Measurements from ENCODE around the gene TMEM100. TPM values are rescaled to one million over a fixed set of nuclear protein-coding genes. Genes with fewer than 3 reads are reported as not detected.

Gene TMEM100
- total RNA-seq, 2 donors from 2014 or later = not detected

GRCh38 chr17:55737976-55738501 lies 15.4 kb upstream of the TMEM100 start:
- ATAC-seq (replicated peaks in 1 of 2) = no peak
- H3K9me3 Mint-ChIP-seq = no peaks in the 10 kb centered on the region
- H3K4me1 Mint-ChIP-seq (ENCODE audit: low read depth) = peaks cover 30% of the 10 kb centered on the region
- H3K27ac Mint-ChIP-seq = no peak overlapping the region
- DNase-seq = no peak
- H3K27me3 Mint-ChIP-seq (ENCODE audit: low read depth) = peaks cover 19% of the 10 kb centered on the region
- H3K36me3 Mint-ChIP-seq (ENCODE audit: insufficient read depth in 2 of 2) = no peaks in the 10 kb centered on the region
- H3K4me3 Mint-ChIP-seq = no peak overlapping the region

DNA sequence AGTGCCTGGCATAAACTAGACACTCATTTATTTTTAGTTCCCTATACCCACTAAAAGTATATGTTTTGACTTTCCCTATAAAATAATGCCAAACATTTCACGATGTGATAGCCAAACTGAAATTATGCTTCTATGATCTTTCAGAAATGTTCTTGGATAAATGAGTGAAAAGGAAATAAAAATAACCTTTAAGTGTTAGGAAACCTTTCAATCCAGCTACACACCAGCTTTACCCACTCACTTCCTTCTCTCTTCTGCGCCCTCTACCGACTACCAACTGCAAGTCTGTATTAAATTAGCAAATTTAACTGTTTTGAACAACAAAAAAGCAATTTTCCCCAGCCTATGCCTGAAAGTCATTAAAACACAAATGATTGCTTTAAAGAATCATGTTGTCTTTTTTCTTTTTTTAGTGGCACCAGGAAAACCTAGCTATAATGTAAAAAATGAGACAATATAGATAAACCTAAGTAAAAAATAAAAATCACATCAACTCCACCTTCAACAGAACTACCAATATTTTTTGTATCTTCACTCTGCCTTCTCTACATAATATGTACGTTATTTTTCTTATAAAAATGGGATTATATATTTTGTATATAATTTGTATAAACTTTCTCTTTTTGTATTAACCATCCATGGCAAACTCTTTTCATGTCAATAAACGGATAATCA lies 13.2 kb upstream of the TMEM100 start:
- H3K4me3 Mint-ChIP-seq = peak overlapping the region in 1 of 2 donors; percentile 45
- no peaks in the 10 kb centered on the region for H3K9me3 Mint-ChIP-seq
- peaks cover 41% of the 10 kb centered on the region for H3K27me3 Mint-ChIP-seq (ENCODE audit: low read depth)
- ATAC-seq (replicated peaks in 1 of 2) (no peak), DNase-seq (peak; percentile 52 to 60)
- peaks cover 40% of the 10 kb centered on the region for H3K4me1 Mint-ChIP-seq (ENCODE audit: low read depth)
- peak overlapping the region; percentile 3 for H3K27ac Mint-ChIP-seq
- H3K36me3 Mint-ChIP-seq (ENCODE audit: insufficient read depth in 2 of 2) = no peaks in the 10 kb centered on the region

DNA sequence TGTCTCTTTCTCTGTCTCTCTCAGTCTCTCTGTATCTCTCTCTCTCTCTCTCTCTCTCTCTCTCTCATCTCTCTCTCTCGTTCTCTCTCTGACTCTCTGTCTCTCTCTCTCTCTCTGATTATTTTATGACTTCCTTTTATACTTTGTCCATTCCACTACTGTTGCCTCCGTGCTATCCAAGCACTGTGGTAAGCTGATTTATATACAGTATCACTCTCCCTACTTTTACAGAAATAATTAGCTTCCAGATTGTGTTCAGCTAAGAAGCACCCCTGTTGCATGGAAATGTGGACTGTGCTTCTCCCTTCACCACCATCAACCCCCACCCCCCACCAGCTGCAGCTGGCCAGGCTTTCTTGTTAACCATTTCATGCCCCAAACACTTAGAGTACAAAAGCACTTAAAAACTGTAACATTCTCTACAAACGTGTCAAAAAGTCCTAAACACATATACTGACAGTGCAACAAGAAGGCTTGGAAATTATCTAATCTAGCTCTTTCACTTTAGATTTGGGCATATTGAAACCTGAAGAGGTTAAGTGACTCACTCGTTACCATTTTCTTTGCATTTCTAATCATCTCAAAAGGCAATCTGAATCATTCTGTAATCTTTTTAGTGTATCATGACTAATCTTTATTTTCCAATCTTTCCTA lies 11.6 kb upstream of the TMEM100 start:
- H3K36me3 Mint-ChIP-seq (ENCODE audit: insufficient read depth in 2 of 2) = no peaks in the 10 kb centered on the region
- peak overlapping the region; percentile 61 for H3K27ac Mint-ChIP-seq
- peak; percentile 94 to 95 for ATAC-seq (replicated peaks in 1 of 2)
- H3K4me1 Mint-ChIP-seq (ENCODE audit: low read depth) = peaks cover 40% of the 10 kb centered on the region
- no peak for DNase-seq
- H3K27me3 Mint-ChIP-seq (ENCODE audit: low read depth) = peaks cover 42% of the 10 kb centered on the region
- peak overlapping the region; percentile 77 to 82 for H3K4me3 Mint-ChIP-seq
- no peaks in the 10 kb centered on the region for H3K9me3 Mint-ChIP-seq

DNA sequence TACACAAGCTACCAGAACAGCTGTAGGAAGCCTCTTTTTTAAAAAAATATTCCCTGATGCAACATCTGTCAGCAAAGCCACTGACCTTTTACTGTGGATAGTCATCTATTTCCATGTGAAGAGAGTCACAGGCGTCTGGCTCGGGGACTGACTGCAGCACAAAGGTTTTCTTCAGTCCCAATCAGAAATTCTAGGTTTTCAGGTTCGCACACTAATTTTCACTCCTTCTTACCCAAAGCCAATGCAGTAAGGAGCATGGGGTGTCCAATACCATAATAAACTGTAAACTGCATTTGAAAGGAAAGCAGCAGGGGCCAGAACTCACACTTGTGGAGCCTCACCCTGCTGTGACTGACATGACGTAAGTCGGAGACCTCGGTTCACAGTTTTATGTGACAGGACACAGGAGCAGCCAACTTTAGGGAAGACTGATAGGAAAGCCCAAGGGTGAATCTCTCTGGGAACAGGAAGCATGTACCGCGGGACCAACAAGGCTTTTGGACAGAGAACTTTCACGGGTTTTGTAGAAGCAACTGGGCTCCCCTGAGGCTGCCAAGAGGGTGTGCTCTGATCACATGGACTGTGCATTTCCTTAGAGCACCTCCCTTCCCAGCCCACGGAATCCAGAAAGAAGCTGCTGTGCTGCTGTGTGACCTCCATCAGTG lies 9.1 kb upstream of the TMEM100 start:
- peaks cover 67% of the 10 kb centered on the region for H3K27me3 Mint-ChIP-seq (ENCODE audit: low read depth)
- H3K27ac Mint-ChIP-seq = no peak overlapping the region
- DNase-seq = no peak
- no peaks in the 10 kb centered on the region for H3K9me3 Mint-ChIP-seq
- H3K4me1 Mint-ChIP-seq (ENCODE audit: low read depth) = peaks cover 40% of the 10 kb centered on the region
- H3K36me3 Mint-ChIP-seq (ENCODE audit: insufficient read depth in 2 of 2) = no peaks in the 10 kb centered on the region
- H3K4me3 Mint-ChIP-seq = no peak overlapping the region
- no peak for ATAC-seq (replicated peaks in 1 of 2)

- Mint-ChIP-seq H3K4me3 (no peak overlapping the region), H3K36me3 (ENCODE audit: insufficient read depth in 2 of 2) (no peaks in the 10 kb centered on the region), H3K27me3 (ENCODE audit: low read depth) (peaks cover 74% of the 10 kb centered on the region), H3K27ac (no peak overlapping the region), H3K4me1 (ENCODE audit: low read depth) (peaks cover 38% of the 10 kb centered on the region), H3K9me3 (no peaks in the 10 kb centered on the region)
- DNase-seq (no peak), ATAC-seq (replicated peaks in 1 of 2) (no peak)
Observed at GRCh38 chr17:55730808-55731207, 8.1 kb upstream of the TMEM100 start.

- Mint-ChIP-seq H3K36me3 (ENCODE audit: insufficient read depth in 2 of 2) (no peaks in the 10 kb centered on the region), H3K4me3 (no peak overlapping the region), H3K9me3 (no peaks in the 10 kb centered on the region), H3K4me1 (ENCODE audit: low read depth) (peaks cover 34% of the 10 kb centered on the region), H3K27me3 (ENCODE audit: low read depth) (peaks cover 78% of the 10 kb centered on the region), H3K27ac (no peak overlapping the region)
- ATAC-seq (replicated peaks in 1 of 2) (no peak), DNase-seq (no peak)
Observed at GRCh38 chr17:55730380-55730779, 7.7 kb upstream of the TMEM100 start.

- peaks cover 25% of the 10 kb centered on the region for H3K4me1 Mint-ChIP-seq (ENCODE audit: low read depth)
- H3K27me3 Mint-ChIP-seq (ENCODE audit: low read depth) = peaks cover 86% of the 10 kb centered on the region
- no peaks in the 10 kb centered on the region for H3K9me3 Mint-ChIP-seq
- DNase-seq = no peak
- H3K36me3 Mint-ChIP-seq (ENCODE audit: insufficient read depth in 2 of 2) = no peaks in the 10 kb centered on the region
- H3K27ac Mint-ChIP-seq = no peak overlapping the region
- ATAC-seq (replicated peaks in 1 of 2) = no peak
- no peak overlapping the region for H3K4me3 Mint-ChIP-seq
Observed at GRCh38 chr17:55729484-55729883, 6.8 kb upstream of the TMEM100 start.

DNA sequence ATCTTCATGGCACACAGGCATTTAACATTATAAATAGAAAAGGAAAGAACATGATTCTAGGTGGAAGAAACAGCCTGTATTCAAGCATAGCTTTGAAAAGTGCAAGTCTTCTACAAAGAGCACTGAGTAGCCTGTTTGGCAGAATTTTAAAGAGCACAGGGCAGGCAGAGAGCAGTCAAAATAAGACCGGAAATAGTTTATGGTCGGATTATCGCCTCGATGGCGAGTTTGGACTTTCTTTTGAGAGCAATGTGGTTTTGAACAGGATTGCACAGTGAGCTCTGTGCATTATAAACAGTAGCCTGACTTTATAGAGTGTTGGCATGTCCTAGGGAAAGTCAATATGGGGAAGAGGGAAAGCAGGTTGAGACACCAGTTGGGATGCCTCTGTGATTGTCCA lies 6.2 kb upstream of the TMEM100 start:
- no peak overlapping the region for H3K27ac Mint-ChIP-seq
- ATAC-seq (replicated peaks in 1 of 2) (no peak), DNase-seq (no peak)
- H3K36me3 Mint-ChIP-seq (ENCODE audit: insufficient read depth in 2 of 2) = no peaks in the 10 kb centered on the region
- no peak overlapping the region for H3K4me3 Mint-ChIP-seq
- no peaks in the 10 kb centered on the region for H3K9me3 Mint-ChIP-seq
- H3K4me1 Mint-ChIP-seq (ENCODE audit: low read depth) = peaks cover 19% of the 10 kb centered on the region
- H3K27me3 Mint-ChIP-seq (ENCODE audit: low read depth) = peaks cover 84% of the 10 kb centered on the region

- peaks cover 14% of the 10 kb centered on the region for H3K4me1 Mint-ChIP-seq (ENCODE audit: low read depth)
- ATAC-seq (replicated peaks in 1 of 2) (no peak), DNase-seq (no peak)
- no peaks in the 10 kb centered on the region for H3K9me3 Mint-ChIP-seq
- H3K27ac Mint-ChIP-seq = no peak overlapping the region
- H3K36me3 Mint-ChIP-seq (ENCODE audit: insufficient read depth in 2 of 2) = no peaks in the 10 kb centered on the region
- peaks cover 85% of the 10 kb centered on the region for H3K27me3 Mint-ChIP-seq (ENCODE audit: low read depth)
- H3K4me3 Mint-ChIP-seq = no peak overlapping the region
Observed at GRCh38 chr17:55728361-55728760, 5.7 kb upstream of the TMEM100 start.

- no peaks in the 10 kb centered on the region for H3K9me3 Mint-ChIP-seq
- peaks cover 10% of the 10 kb centered on the region for H3K4me1 Mint-ChIP-seq (ENCODE audit: low read depth)
- DNase-seq (no peak), ATAC-seq (replicated peaks in 1 of 2) (no peak)
- H3K27me3 Mint-ChIP-seq (ENCODE audit: low read depth) = peaks cover 86% of the 10 kb centered on the region
- H3K4me3 Mint-ChIP-seq = no peak overlapping the region
- H3K27ac Mint-ChIP-seq = no peak overlapping the region
- H3K36me3 Mint-ChIP-seq (ENCODE audit: insufficient read depth in 2 of 2) = no peaks in the 10 kb centered on the region
Observed at GRCh38 chr17:55727920-55728319, 5.3 kb upstream of the TMEM100 start.

DNA sequence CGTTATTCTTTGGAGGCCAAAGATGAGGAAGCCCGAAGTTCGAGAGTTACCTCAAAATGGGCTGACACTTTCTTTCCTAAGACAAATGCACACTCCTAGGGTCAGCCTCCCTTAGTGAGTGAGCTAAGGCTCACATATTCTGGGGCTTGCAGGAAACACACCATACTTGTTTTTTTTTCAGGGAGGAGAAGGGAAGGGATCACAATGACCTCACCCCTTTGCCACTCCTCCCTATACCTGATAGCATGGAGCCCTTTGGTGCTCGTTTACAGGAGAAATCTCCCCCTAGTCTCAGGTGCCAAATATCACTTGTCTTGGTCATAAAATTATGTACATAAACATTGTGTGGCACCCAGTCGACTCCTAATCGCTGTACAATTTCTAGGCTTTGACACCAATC lies 4.6 kb upstream of the TMEM100 start:
- peaks cover 5% of the 10 kb centered on the region for H3K4me1 Mint-ChIP-seq (ENCODE audit: low read depth)
- no peak overlapping the region for H3K27ac Mint-ChIP-seq
- H3K27me3 Mint-ChIP-seq (ENCODE audit: low read depth) = peaks cover 86% of the 10 kb centered on the region
- DNase-seq (no peak), ATAC-seq (replicated peaks in 1 of 2) (no peak)
- no peak overlapping the region for H3K4me3 Mint-ChIP-seq
- H3K9me3 Mint-ChIP-seq = no peaks in the 10 kb centered on the region
- no peaks in the 10 kb centered on the region for H3K36me3 Mint-ChIP-seq (ENCODE audit: insufficient read depth in 2 of 2)

DNA sequence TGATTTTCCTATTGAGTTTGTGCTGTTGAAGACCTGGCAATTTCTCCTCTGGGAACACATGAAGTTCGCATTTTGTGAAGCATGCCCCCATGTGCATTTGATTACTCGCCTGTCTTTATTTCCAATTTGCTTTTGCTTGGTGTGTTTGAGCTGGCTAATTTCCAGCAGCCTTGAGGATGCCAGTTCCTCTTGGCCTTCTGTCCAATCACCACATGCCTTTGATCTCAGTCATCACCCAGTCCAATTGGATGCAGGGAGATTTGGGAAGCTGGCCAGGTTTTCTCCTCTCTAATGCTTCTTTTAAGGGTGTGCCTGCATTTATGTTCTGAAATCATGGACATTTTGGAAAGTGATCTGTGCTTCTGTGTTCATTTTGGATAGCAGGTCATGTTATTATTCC lies 3.8 kb upstream of the TMEM100 start:
- Mint-ChIP-seq H3K27ac (no peak overlapping the region), H3K4me3 (no peak overlapping the region), H3K36me3 (ENCODE audit: insufficient read depth in 2 of 2) (no peaks in the 10 kb centered on the region), H3K4me1 (ENCODE audit: low read depth) (peaks cover under 1% of the 10 kb centered on the region), H3K9me3 (no peaks in the 10 kb centered on the region), H3K27me3 (ENCODE audit: low read depth) (peaks cover 86% of the 10 kb centered on the region)
- DNase-seq (no peak), ATAC-seq (replicated peaks in 1 of 2) (no peak)

GRCh38 chr17:55723488-55723848 lies 804 bp upstream of the TMEM100 start:
- ATAC-seq (replicated peaks in 1 of 2) (no peak), DNase-seq (no peak)
- H3K4me1 Mint-ChIP-seq (ENCODE audit: low read depth) = no peaks in the 10 kb centered on the region
- no peak overlapping the region for H3K4me3 Mint-ChIP-seq
- peaks cover 86% of the 10 kb centered on the region for H3K27me3 Mint-ChIP-seq (ENCODE audit: low read depth)
- H3K27ac Mint-ChIP-seq = no peak overlapping the region
- no peaks in the 10 kb centered on the region for H3K9me3 Mint-ChIP-seq
- no peaks in the 10 kb centered on the region for H3K36me3 Mint-ChIP-seq (ENCODE audit: insufficient read depth in 2 of 2)
